Ovary (tissue), 9 donors: ENCODE measurements around the gene MRM2. TPM values are rescaled to one million over a fixed set of nuclear protein-coding genes. Genes with fewer than 3 reads are reported as not detected.

ENCODE experiments used
- DNase-seq, 5 donors: peaks; one replicate each; pipeline ENCODE4 v3.0.0-alpha.2; 2019 to 2020
- H3K27ac ChIP-seq, 2 donors: fragments of 200-600 bp; one replicate each; pipeline versions ENCODE4 v1.5.1 to v1.8.0; 2019 to 2022
- H3K27me3 ChIP-seq: fragments of 200-600 bp; one replicate; pipeline ENCODE4 v1.8.0; 2022
- H3K36me3 ChIP-seq: fragments of 200-600 bp; sonication (generic); one replicate; pipeline ENCODE4 v1.5.1; 2019
- H3K4me1 ChIP-seq: one replicate; pipeline ENCODE4 v1.8.1; 2013; ENCODE audit warnings: mild to moderate bottlenecking, moderate library complexity; ENCODE audit not compliant: insufficient read depth
- H3K4me3 ChIP-seq: fragments of 200-600 bp; sonication (generic); one replicate; pipeline ENCODE4 v1.5.1; 2017
- H3K9me3 ChIP-seq, 2 donors: fragments of 200-600 bp in 1 of 2; sonication (generic) in 1 of 2; one replicate each; pipeline versions ENCODE4 v1.5.1 to v1.8.1; 2013 to 2019; ENCODE audit warnings: mild to moderate bottlenecking in 1 of 2, moderate library complexity in 1 of 2
- EP300 ChIP-seq: sonication (generic); formaldehyde crosslinking; IDR thresholded peaks from one replicate; pipeline ENCODE4 v1.6.1; 2017; ENCODE audit warnings: antibody characterized with exemption
- POLR2A ChIP-seq: fragments of 450-650 bp; IDR thresholded peaks from one replicate; pipeline ENCODE4 v1.6.1; 2017; ENCODE audit warnings: antibody characterized with exemption, mild to moderate bottlenecking, moderate library complexity
- WGBS, 3 donors: extraction: QIAGEN DNeasy Blood & Tissue Kit in 1 of 3; methylation state at CpG; one replicate each; pipeline versions ENCODE4 v1.1.5 to v1.1.7; 2013 to 2017; 5-methylcytosine and 5-hydroxymethylcytosine counted together
- intact Hi-C, 4 donors: fragments of 100-400 bp; cut with DNase I; formaldehyde crosslinking; loops; one replicate each; pipeline versions ENCODE4 v1.11.0 to v1.15.1; 2022 to 2023
- polyA plus RNA-seq, 2 donors: library from polyadenylated mRNA; stranded (reverse); fragments of 200-250 nt in 1 of 2; fragments of 350-450 nt in 1 of 2; fragmentation: Illumina TruSeq in 1 of 2; extraction: RNeasy Lipid Tissue Mini Kit (QIAGEN cat#74804) in 1 of 2; gene quantifications; one replicate each; pipeline ENCODE4 v1.2.3, GENCODE V29; 2013 to 2014
- total RNA-seq, 7 donors: library from RNA; depleted of rRNA in 2 of 7; stranded (reverse); fragments of >200 nt in 2 of 7; fragmentation: NEBNext Ultra II Directional in 3 of 7; extraction: Animal tissue kit (Norgen Biotek cat#: 25700) in 3 of 7; gene quantifications; one replicate each; pipeline versions ENCODE4 v1.1.0 to v1.2.4, GENCODE V29; 2016 to 2023
- TF ChIP-seq, protein P1 (sequence below), 3 donors: fragments of 450-650 bp in 2 of 3; fragments of 200-600 bp in 1 of 3; IDR thresholded peaks; one replicate each; pipeline versions ENCODE4 v1.5.1 to v1.8.0; 2016 to 2022; ENCODE audit warnings: antibody characterized with exemption in 3 of 3, mild to moderate bottlenecking in 1 of 3
- donor health status: DM: no; HTN: no; CAD: no; lungs with moderate emphysema.
- donor health status: DM: no; HTN: no; CAD: no.
- donor health status: Bipolar disorder and iron deficiency.
- donor health status: DM: yes; HTN: yes; CAD: no.
- donor health status: DM: no; HTN: no; CAD: no.
- donor health status: DM: yes; HTN: yes; CAD: no.

The MRM2 gene
- total and polyA plus RNA-seq, 9 donors, result 12.6 to 28.5 (median 21.4) TPM

DNA sequence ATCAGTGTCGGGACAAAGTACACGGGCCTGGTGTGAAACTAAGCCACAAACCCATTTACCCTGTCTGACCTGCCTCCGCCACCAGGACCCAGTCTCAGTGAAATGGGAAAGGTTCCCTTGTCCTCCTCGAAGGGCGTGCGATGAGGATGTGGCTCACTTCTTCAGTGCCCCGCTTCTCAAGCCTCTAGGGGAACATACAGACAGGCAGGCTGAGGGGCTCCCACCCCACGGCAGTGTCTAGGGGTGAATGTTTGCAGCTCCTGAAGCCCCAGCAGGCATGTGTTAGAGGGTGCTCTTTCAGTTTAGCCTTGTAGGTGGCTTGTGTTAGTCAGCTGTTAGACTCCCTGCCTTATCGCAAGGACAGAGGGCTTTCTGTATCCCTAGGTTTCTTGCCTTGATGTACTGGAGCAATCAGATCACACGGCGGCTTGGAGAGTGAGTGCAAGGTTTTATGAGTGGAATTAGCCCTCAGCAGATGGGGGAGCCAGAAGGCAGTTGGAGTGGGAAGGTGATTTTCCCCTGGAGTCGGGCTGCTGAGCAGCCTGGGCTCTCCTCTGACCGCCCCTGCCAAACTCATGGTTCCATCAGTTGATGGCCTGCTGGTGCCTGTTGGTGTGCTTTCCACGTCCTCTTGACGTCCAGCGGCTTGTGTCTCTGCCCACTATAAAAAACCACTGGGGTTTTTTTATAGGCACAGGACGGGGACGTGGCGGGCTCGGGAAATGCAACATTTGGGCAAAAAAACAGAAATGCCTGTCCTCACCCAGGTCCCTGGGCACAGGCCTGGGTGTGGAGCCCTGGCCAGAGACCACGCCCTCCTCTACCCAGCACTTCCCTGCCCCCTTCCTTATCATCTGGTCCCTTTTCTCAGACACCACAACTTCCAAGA is 780 bp upstream of the MRM2 start:
- Histone ChIP-seq H3K27me3 (no peaks in the 10 kb centered on the region), H3K4me3 (peak overlapping the region; percentile 92), H3K4me1 (no peaks in the 10 kb centered on the region), H3K9me3 (no peaks in the 10 kb centered on the region), H3K27ac (no peak overlapping the region), H3K36me3 (no peaks in the 10 kb centered on the region)
- intact Hi-C loops, result loop anchor here in 2 of 4 donors (10.0 kb wide), 1 partner anchor 112 kb away; the partner anchor contains the start of gene EIF3B (in 2 of the 2)
- WGBS, 3 donors, result 18 to 28% (median 27%) methylated on average over 21 of the region's 21 CpGs
- no peak for DNase-seq
- TF ChIP-seq POLR2A (no peak), EP300 (no peak)
- TF ChIP-seq, protein P1, sequence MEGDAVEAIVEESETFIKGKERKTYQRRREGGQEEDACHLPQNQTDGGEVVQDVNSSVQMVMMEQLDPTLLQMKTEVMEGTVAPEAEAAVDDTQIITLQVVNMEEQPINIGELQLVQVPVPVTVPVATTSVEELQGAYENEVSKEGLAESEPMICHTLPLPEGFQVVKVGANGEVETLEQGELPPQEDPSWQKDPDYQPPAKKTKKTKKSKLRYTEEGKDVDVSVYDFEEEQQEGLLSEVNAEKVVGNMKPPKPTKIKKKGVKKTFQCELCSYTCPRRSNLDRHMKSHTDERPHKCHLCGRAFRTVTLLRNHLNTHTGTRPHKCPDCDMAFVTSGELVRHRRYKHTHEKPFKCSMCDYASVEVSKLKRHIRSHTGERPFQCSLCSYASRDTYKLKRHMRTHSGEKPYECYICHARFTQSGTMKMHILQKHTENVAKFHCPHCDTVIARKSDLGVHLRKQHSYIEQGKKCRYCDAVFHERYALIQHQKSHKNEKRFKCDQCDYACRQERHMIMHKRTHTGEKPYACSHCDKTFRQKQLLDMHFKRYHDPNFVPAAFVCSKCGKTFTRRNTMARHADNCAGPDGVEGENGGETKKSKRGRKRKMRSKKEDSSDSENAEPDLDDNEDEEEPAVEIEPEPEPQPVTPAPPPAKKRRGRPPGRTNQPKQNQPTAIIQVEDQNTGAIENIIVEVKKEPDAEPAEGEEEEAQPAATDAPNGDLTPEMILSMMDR (IDR thresholded peaks at IDR 0.05), result no peak

DNA sequence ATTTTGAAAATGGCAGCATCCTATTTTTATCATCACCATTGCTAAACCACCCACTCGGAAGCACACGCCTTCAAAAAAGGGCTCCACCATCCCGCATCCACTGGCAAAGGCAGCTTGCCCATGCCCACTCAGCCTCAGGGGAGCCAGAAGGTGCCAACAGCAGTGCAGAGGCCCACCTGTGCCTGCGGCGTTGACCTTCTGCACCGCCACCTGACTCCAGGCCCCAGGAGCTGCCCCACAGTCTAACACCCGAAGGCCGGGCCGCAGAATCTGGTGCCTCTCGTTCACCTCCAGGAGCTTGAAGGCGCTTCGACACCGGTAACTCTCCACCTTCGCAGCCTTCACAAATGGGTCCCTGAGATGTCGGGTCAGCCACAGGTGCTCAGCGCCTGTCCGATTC is 2.8 kb downstream of the MRM2 start:
- WGBS, 3 donors, result 94 to 97% (median 95%) methylated on average over 17 of the region's 17 CpGs
- H3K36me3 ChIP-seq, result no peaks in the 10 kb centered on the region
- intact Hi-C loops, result no loop called here
- TF ChIP-seq POLR2A, result no peak
- TF ChIP-seq EP300, result no peak
- TF ChIP-seq, protein P1 (IDR thresholded peaks at IDR 0.05), result no peak
- H3K27ac ChIP-seq, result no peak overlapping the region
- H3K4me1 ChIP-seq, result no peaks in the 10 kb centered on the region
- no peaks in the 10 kb centered on the region for H3K27me3 ChIP-seq
- no peak overlapping the region for H3K4me3 ChIP-seq
- DNase-seq, result no peak
- no peaks in the 10 kb centered on the region for H3K9me3 ChIP-seq

DNA sequence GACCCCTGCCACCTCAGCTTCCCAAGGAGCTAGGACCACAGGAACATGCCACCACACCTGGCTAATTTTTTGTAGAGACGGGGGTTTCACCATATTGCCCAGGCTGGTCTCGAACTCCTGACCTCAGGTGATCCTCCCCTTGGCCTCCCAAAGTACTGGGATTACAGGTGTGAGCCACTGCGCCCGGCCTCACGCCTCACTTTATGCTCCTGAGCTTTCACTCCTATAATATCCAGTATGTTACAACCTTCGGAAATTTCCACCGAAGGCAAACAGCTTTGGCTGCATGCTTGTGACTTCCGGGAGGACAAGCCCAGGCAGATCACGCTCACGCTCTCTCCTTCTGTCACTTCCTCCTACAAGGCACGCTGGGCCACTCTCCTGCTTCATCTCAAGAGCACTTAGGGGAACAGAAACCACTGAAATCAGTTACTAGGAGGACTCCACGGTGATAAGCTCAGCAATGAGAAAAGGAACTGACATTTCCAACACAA is 4.8 kb downstream of the MRM2 start:
- WGBS, 3 donors, result 85 to 87% (median 86%) methylated on average over 12 of the region's 12 CpGs

DNA sequence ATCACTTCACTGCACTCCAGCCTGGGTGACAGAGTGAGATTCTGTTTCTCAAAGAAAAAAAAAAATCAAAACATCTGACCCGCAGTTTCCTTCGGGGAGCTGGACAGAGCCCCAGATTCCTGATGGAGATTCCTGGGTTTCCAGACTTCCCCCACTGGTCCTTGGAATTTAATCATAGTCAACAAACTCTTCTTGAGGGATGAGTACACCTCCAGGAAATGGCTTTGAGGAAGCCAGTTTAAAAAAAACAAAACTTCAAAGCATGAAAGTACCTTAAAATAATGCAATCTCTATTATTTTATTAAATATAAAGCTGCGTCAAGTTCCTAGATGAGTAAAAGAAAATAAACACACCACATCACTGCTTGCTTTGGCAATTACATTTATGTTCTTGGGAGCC is 8.1 kb downstream of the MRM2 start:
- TF ChIP-seq, protein P1 (IDR thresholded peaks at IDR 0.05), result no peak
- TF ChIP-seq POLR2A, result no peak
- TF ChIP-seq EP300, result no peak
- no peak overlapping the region for H3K4me3 ChIP-seq
- no peaks in the 10 kb centered on the region for H3K9me3 ChIP-seq
- no peak for DNase-seq
- no peak overlapping the region for H3K27ac ChIP-seq
- no peaks in the 10 kb centered on the region for H3K27me3 ChIP-seq
- peaks cover 3% of the 10 kb centered on the region for H3K4me1 ChIP-seq
- no peaks in the 10 kb centered on the region for H3K36me3 ChIP-seq
- intact Hi-C loops, result no loop called here
- 35 to 67% (median 62%) methylated on average over 3 of the region's 3 CpGs for WGBS, 3 donors

More for the DNA sequence above, 4.8 kb downstream of the MRM2 start:
- TF ChIP-seq POLR2A, result no peak
- TF ChIP-seq, protein P1 (IDR thresholded peaks at IDR 0.05), result no peak
- TF ChIP-seq EP300, result no peak
- intact Hi-C loops, result no loop called here
- no peak overlapping the region for H3K27ac ChIP-seq
- H3K36me3 ChIP-seq, result no peaks in the 10 kb centered on the region
- no peaks in the 10 kb centered on the region for H3K9me3 ChIP-seq
- no peaks in the 10 kb centered on the region for H3K4me1 ChIP-seq
- no peaks in the 10 kb centered on the region for H3K27me3 ChIP-seq
- DNase-seq, result no peak
- no peak overlapping the region for H3K4me3 ChIP-seq
